GM18858 (cell line): ENCODE results near the gene ANGPT4.

ENCODE experiments used
- ATAC-seq: cut with Tn5 transposase; IDR thresholded peaks from one replicate; pipeline ENCODE4 v1.9.1; 2021; ENCODE audit not compliant: unreplicated experiment

ANGPT4 gene

GRCh38 chr20:916125-916799, at the start of gene ANGPT4:
Gene ANGPT4 (minus strand): TSS chr20:916334. CDS start chr20:916214, 120 bp downstream.
- ATAC-seq: no peak

GRCh38 chr20:963795-964194, 47.7 kb upstream of the ANGPT4 start:
- no peak for ATAC-seq

GRCh38 chr20:962683-963082, 46.5 kb upstream of the ANGPT4 start:
- ATAC-seq: no peak

- no peak for ATAC-seq
These were observed 46.1 kb upstream of the ANGPT4 start for GRCh38 chr20:962223-962622.

GRCh38 chr20:961768-962167, 45.6 kb upstream of the ANGPT4 start:
- ATAC-seq: no peak

- no peak for ATAC-seq
These were observed 44.0 kb upstream of the ANGPT4 start for GRCh38 chr20:959996-960615.

GRCh38 chr20:958936-959815, 43.0 kb upstream of the ANGPT4 start:
- ATAC-seq: no peak

- ATAC-seq: no peak
These were observed 41.4 kb upstream of the ANGPT4 start for GRCh38 chr20:957544-957943.

- ATAC-seq: no peak
These were observed 40.3 kb upstream of the ANGPT4 start for GRCh38 chr20:956330-956951.

- no peak for ATAC-seq
These were observed 39.5 kb upstream of the ANGPT4 start for GRCh38 chr20:955656-956055.

- ATAC-seq: no peak
These were observed 39.0 kb upstream of the ANGPT4 start for GRCh38 chr20:955111-955510.

- ATAC-seq: no peak
These were observed 37.6 kb upstream of the ANGPT4 start for GRCh38 chr20:953742-954141.

GRCh38 chr20:952196-952795, 36.2 kb upstream of the ANGPT4 start:
- ATAC-seq: no peak

- ATAC-seq: no peak
These were observed 35.4 kb upstream of the ANGPT4 start for GRCh38 chr20:951384-952169.

GRCh38 chr20:949717-950116, 33.6 kb upstream of the ANGPT4 start:
- ATAC-seq: no peak

- no peak for ATAC-seq
These were observed 30.7 kb upstream of the ANGPT4 start for GRCh38 chr20:946826-947225.

- ATAC-seq: no peak
These were observed 29.7 kb upstream of the ANGPT4 start for GRCh38 chr20:945841-946240.

GRCh38 chr20:944774-945410, 28.8 kb upstream of the ANGPT4 start:
- ATAC-seq: no peak

- ATAC-seq: no peak
These were observed 28.0 kb upstream of the ANGPT4 start for GRCh38 chr20:944148-944547.

GRCh38 chr20:942611-943010, 26.5 kb upstream of the ANGPT4 start:
- no peak for ATAC-seq
